ENCODE data around the gene PTPRG. TPM values are rescaled to one million over a fixed set of nuclear protein-coding genes. Genes with fewer than 3 reads are reported as not detected.

The PTPRG gene
- total and polyA plus RNA-seq, 7 donors: 0.69 to 76.3 (median 62.7) TPM

GRCh38 chr3:61893840-61894566, 332.6 kb downstream of the PTPRG start:
- peak overlapping the region in 3 of 4 donors; percentile 12 to 61 (median 51) for H3K27ac ChIP-seq
- intact Hi-C loops (cut with DNase I): no loop called here
- DNase-seq: no peak
- H3K36me3 ChIP-seq: no peaks in the 10 kb centered on the region
- peaks cover 0 to 18% (median 8%) of the 10 kb centered on the region in 4 donors for H3K4me1 ChIP-seq
- 87 to 89% methylated on average over 5 of the region's 5 CpGs for WGBS, 2 donors
- H3K4me3 ChIP-seq: no peak overlapping the region
- TF ChIP-seq EP300 (IDR thresholded peaks at IDR 0.05) (no peak), POLR2A (IDR thresholded peaks at IDR 0.05) (no peak), POLR2AphosphoS5 (IDR thresholded peaks at IDR 0.05) (no peak)
- TF ChIP-seq, protein P1, sequence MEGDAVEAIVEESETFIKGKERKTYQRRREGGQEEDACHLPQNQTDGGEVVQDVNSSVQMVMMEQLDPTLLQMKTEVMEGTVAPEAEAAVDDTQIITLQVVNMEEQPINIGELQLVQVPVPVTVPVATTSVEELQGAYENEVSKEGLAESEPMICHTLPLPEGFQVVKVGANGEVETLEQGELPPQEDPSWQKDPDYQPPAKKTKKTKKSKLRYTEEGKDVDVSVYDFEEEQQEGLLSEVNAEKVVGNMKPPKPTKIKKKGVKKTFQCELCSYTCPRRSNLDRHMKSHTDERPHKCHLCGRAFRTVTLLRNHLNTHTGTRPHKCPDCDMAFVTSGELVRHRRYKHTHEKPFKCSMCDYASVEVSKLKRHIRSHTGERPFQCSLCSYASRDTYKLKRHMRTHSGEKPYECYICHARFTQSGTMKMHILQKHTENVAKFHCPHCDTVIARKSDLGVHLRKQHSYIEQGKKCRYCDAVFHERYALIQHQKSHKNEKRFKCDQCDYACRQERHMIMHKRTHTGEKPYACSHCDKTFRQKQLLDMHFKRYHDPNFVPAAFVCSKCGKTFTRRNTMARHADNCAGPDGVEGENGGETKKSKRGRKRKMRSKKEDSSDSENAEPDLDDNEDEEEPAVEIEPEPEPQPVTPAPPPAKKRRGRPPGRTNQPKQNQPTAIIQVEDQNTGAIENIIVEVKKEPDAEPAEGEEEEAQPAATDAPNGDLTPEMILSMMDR (IDR thresholded peaks at IDR 0.05): no peak
- no peaks in the 10 kb centered on the region for H3K9me3 ChIP-seq
- H3K27me3 ChIP-seq: no peaks in the 10 kb centered on the region

GRCh38 chr3:61894988-61895935, 333.9 kb downstream of the PTPRG start:
- no peaks in the 10 kb centered on the region for H3K27me3 ChIP-seq
- H3K4me1 ChIP-seq: peaks cover 0 to 18% (median 8%) of the 10 kb centered on the region in 4 donors
- DNase-seq: peak; percentile 85
- TF ChIP-seq EP300 (IDR thresholded peaks at IDR 0.05) (no peak), POLR2AphosphoS5 (IDR thresholded peaks at IDR 0.05) (peak; percentile 24 to 64 (median 36))
- 11 to 29% methylated on average over 7 of the region's 7 CpGs for WGBS, 2 donors
- peak overlapping the region; percentile 12 to 61 (median 35) for H3K27ac ChIP-seq
- H3K9me3 ChIP-seq: no peaks in the 10 kb centered on the region
- intact Hi-C loops (cut with DNase I): no loop called here
- no peaks in the 10 kb centered on the region for H3K36me3 ChIP-seq
- H3K4me3 ChIP-seq: no peak overlapping the region

GRCh38 chr3:61896251-61896650, 334.9 kb downstream of the PTPRG start:
- WGBS, 2 donors: 50 to 78% methylated on average over 2 of the region's 2 CpGs
- H3K36me3 ChIP-seq: no peaks in the 10 kb centered on the region
- no peak overlapping the region for H3K27ac ChIP-seq
- H3K4me1 ChIP-seq: peaks cover 0 to 18% (median 8%) of the 10 kb centered on the region in 4 donors
- intact Hi-C loops (cut with DNase I): no loop called here
- TF ChIP-seq POLR2A (IDR thresholded peaks at IDR 0.05) (no peak), EP300 (IDR thresholded peaks at IDR 0.05) (no peak), POLR2AphosphoS5 (IDR thresholded peaks at IDR 0.05) (no peak)
- TF ChIP-seq, protein P1 (IDR thresholded peaks at IDR 0.05): no peak
- DNase-seq: no peak
- no peaks in the 10 kb centered on the region for H3K9me3 ChIP-seq
- no peaks in the 10 kb centered on the region for H3K27me3 ChIP-seq
- no peak overlapping the region for H3K4me3 ChIP-seq

DNA sequence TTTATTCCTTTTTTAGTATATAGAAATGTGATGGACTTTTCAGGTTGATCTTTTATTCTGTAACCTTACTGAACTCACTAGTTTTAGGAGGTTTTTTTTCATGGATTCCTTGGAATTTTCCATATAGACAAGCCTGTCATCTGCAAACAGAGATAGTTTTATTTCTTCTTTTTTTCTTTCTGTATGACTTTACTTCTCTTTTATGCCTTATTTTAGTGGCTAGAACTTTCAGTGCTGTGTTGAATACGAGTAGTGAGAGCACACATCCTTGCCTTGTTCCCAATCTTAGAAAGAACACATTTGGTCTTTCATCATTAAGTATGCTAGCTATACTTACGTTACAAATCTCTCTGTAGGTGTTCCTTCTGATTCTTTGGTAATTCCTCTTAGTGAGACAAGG, 336.5 kb downstream of the PTPRG start:
- Histone ChIP-seq H3K4me3 (no peak overlapping the region), H3K27ac (no peak overlapping the region), H3K36me3 (no peaks in the 10 kb centered on the region), H3K27me3 (no peaks in the 10 kb centered on the region), H3K4me1 (peaks cover 0 to 18% (median 8%) of the 10 kb centered on the region in 4 donors), H3K9me3 (no peaks in the 10 kb centered on the region)
- intact Hi-C loops (cut with DNase I): no loop called here
- WGBS, 2 donors: 83 to 92% methylated on average over 2 of the region's 2 CpGs
- TF ChIP-seq EP300 (IDR thresholded peaks at IDR 0.05): no peak
- TF ChIP-seq POLR2AphosphoS5 (IDR thresholded peaks at IDR 0.05): no peak
- TF ChIP-seq, protein P1 (IDR thresholded peaks at IDR 0.05): no peak
- no peak for TF ChIP-seq POLR2A (IDR thresholded peaks at IDR 0.05)
- DNase-seq: no peak
